Measurements from ENCODE around the gene GPR78. TPM values are rescaled to one million over a fixed set of nuclear protein-coding genes. Genes with fewer than 3 reads are reported as not detected.

GPR78 gene
- total RNA-seq, 2 donors from 2014 or later: 0.45 TPM; not detected in 1

DNA sequence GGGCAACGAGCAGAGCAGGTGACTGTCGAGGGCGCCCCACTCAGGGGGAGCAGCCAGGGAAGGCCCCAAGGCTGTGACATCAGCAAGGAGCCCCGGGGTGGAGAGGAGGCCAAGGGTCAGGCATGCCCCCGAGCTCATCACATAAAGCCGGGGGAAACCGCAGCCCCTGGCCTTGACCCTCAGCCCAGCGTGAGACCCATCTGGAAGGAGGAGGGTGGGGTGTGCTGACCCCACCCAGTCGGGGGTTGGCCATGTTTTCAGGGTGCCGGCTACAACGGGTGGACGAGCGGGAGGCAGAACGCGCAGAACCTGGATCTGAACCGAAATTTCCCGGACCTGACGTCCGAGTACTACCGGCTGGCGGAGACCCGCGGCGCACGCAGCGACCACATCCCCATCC, 26.3 kb downstream of the GPR78 start:
- H3K4me1 ChIP-seq (replicated peaks): no peaks in the 10 kb centered on the region
- TF ChIP-seq POLR2AphosphoS5 (IDR thresholded peaks at IDR 0.05) (no peak), POLR2A (IDR thresholded peaks at IDR 0.05) (no peak)
- TF ChIP-seq, protein P1, sequence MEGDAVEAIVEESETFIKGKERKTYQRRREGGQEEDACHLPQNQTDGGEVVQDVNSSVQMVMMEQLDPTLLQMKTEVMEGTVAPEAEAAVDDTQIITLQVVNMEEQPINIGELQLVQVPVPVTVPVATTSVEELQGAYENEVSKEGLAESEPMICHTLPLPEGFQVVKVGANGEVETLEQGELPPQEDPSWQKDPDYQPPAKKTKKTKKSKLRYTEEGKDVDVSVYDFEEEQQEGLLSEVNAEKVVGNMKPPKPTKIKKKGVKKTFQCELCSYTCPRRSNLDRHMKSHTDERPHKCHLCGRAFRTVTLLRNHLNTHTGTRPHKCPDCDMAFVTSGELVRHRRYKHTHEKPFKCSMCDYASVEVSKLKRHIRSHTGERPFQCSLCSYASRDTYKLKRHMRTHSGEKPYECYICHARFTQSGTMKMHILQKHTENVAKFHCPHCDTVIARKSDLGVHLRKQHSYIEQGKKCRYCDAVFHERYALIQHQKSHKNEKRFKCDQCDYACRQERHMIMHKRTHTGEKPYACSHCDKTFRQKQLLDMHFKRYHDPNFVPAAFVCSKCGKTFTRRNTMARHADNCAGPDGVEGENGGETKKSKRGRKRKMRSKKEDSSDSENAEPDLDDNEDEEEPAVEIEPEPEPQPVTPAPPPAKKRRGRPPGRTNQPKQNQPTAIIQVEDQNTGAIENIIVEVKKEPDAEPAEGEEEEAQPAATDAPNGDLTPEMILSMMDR (IDR thresholded peaks at IDR 0.05): no peak
- no peak overlapping the region for H3K4me3 ChIP-seq
- no peaks in the 10 kb centered on the region for H3K9me3 ChIP-seq
- no peak for DNase-seq (ENCODE audit: low spot score)
- H3K27ac ChIP-seq: no peak overlapping the region
- intact Hi-C loops (cut with DNase I): loop anchor here (10.0 kb wide), 2 partner anchors 278 to 308 kb away; no protein-coding TSS in a partner anchor
- peaks cover 3% of the 10 kb centered on the region for H3K27me3 ChIP-seq (replicated peaks; ENCODE audit: insufficient read depth)
- no peaks in the 10 kb centered on the region for H3K36me3 ChIP-seq
- WGBS: 81% methylated on average over 26 of the region's 26 CpGs

DNA sequence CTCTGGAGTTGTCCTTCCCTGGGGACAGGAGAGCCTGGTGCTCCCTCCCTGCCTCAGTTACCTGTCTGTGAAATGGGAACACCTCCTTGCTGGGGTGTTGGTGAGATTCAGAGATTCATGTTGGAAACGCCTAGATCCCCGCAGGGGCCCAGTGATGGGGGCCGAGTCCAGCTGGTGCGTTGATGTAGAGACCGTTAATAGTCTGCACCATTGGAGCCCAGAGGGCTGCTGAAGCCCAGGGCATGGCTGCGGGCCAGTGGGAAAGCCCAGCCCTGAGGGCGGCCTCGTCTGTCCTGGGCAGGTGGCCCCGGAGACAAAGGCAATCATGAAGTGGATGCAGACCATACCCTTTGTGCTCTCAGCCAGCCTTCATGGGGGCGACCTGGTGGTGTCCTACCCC, 26.8 kb downstream of the GPR78 start:
- Histone ChIP-seq H3K4me3 (no peak overlapping the region), H3K9me3 (no peaks in the 10 kb centered on the region), H3K4me1 (replicated peaks) (no peaks in the 10 kb centered on the region), H3K27me3 (replicated peaks; ENCODE audit: insufficient read depth) (peaks cover 3% of the 10 kb centered on the region), H3K27ac (no peak overlapping the region), H3K36me3 (no peaks in the 10 kb centered on the region)
- TF ChIP-seq POLR2AphosphoS5 (IDR thresholded peaks at IDR 0.05) (no peak), POLR2A (IDR thresholded peaks at IDR 0.05) (no peak)
- TF ChIP-seq, protein P1 (IDR thresholded peaks at IDR 0.05): no peak
- intact Hi-C loops (cut with DNase I): loop anchor here (10.0 kb wide), 2 partner anchors 278 to 308 kb away; no protein-coding TSS in a partner anchor
- 82% methylated on average over 10 of the region's 10 CpGs for WGBS
- DNase-seq (ENCODE audit: low spot score): no peak

DNA sequence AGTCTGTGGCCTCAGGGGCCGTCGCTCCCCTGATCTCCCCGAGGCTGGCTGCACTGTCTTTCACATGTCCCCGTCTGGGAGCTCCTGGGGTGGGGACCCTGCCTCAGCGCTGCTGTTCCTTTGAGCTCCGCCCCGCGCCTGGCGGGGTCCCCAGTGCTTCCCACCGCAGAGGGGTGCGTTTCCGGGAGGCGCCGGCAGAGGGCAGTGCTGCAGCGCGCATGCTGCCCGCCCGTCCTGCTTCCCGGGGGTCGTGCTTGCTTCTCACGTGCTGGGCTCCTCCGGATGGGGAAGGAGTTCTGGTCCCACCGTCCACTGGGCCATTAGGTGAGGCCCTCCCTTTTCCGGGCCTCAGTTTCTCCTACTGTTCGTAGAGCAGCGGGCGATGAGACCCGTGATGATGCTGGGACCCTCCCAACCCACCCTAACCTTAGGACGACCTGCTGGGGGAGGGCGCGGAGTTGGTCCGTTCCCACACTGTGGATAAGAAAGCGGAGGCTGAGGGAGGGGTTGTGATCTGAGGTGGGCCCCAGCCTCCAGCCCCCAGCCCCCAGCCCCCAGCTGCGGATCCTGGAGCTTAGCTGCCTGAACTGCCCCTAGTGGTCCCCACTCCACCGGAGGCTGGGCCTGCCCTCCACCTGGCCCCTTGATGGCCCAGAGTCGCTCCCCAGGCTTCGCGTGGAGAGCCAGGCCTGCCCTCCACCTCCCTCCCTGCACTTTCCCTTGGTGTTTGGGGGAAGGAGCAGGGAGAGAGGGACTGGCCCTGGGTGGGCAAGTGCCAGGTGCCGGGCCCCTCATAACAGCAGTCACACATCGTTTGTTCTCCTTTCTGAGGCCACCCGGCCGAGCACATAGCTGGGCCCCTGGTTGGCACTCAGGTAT, 27.6 kb downstream of the GPR78 start:
- no peaks in the 10 kb centered on the region for H3K9me3 ChIP-seq
- no peak for DNase-seq (ENCODE audit: low spot score)
- no peaks in the 10 kb centered on the region for H3K36me3 ChIP-seq
- intact Hi-C loops (cut with DNase I): loop anchor here (10.0 kb wide), 2 partner anchors 277 to 307 kb away; no protein-coding TSS in a partner anchor
- no peak for TF ChIP-seq POLR2AphosphoS5 (IDR thresholded peaks at IDR 0.05)
- TF ChIP-seq, protein P1 (IDR thresholded peaks at IDR 0.05): peak; percentile 72 to 91 (median 82)
- H3K27ac ChIP-seq: no peak overlapping the region
- no peak overlapping the region for H3K4me3 ChIP-seq
- 34% methylated on average over 17 of the region's 42 CpGs for WGBS
- H3K4me1 ChIP-seq (replicated peaks): no peaks in the 10 kb centered on the region
- peaks cover 3% of the 10 kb centered on the region for H3K27me3 ChIP-seq (replicated peaks; ENCODE audit: insufficient read depth)

DNA sequence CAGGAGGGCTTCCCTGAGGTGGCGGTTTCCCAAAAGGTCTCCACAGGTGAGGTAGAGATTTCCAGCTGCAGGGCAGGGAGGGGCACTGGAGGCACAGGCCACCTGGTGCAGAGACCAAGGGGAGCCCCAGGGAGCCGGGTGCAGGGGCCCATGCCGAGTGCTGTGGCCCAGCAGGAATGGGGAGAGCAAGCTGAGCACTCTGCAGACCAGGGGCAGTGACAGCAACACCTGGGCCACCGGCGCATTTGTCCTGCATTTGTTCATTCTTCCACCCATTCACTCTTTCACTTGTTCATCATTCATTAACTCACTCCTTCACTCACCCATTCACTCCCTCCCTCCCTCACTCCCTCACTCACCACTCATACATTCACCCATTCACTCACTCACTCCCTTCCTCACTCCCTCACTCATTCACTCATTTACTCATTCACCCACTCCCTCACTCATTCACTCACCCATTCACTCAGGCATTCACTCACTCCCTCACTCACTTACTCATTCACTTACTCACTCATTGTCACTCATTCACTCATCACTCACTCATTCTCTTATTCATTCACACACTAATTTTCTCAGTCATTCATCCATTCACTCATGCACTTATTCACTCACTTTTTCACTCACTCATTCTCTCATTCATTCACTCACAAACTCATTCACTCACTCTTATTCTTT, 28.7 kb downstream of the GPR78 start:
- WGBS: 71% methylated on average over 5 of the region's 5 CpGs
- intact Hi-C loops (cut with DNase I): loop anchor here (10.0 kb wide), 2 partner anchors 276 to 306 kb away; no protein-coding TSS in a partner anchor
- H3K9me3 ChIP-seq: no peaks in the 10 kb centered on the region
- H3K4me3 ChIP-seq: no peak overlapping the region
- no peaks in the 10 kb centered on the region for H3K36me3 ChIP-seq
- TF ChIP-seq POLR2AphosphoS5 (IDR thresholded peaks at IDR 0.05): no peak
- TF ChIP-seq, protein P1 (IDR thresholded peaks at IDR 0.05): no peak
- H3K27me3 ChIP-seq (replicated peaks; ENCODE audit: insufficient read depth): peaks cover 3% of the 10 kb centered on the region
- no peak for DNase-seq (ENCODE audit: low spot score)
- no peaks in the 10 kb centered on the region for H3K4me1 ChIP-seq (replicated peaks)
- no peak overlapping the region for H3K27ac ChIP-seq

Data from prostate gland (tissue), 2 donors.